ENCODE results near the gene BTG1.

The BTG1 gene

DNA sequence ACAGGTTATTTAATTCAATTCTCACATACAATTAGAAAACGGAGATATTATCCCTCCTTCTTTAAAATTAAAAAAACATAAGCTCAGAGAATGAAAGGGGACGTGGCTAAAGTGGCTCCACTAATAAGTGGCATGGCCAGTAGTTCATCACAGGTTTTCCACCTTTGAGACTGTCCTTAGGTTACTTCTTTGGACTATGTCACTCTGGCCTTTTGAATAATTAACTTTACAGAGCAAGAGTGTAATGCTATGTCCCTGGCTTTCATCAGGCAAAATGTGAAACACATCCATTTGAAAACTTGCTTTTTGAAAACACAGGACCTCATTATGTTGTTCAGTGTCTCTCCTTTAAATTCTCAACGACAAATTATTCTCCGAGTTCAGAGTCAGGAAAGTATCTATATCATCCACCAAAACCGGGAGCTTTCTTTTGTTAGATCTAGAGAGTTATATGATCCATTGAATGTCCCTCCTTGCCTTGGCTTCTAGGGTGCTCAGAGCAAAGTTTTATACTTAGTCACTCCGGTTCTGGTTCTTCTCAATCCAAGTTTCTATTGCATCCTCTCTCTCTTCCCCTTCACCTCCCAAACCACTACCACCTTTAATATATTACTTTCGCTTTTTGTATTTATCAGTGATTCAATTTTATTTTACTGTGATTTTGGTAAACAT is 43.0 kb upstream of the BTG1 start:
- TF ChIP-seq CTCF (conservative IDR thresholded peaks at IDR 0.05; ENCODE audit: low read depth): no peak
- ChIA-PET POLR2A (ENCODE audit: low non-redundant PET) (no interaction called here), CTCF (no interaction called here)
- no peak for DNase-seq (ENCODE audit: low spot score)
- no peak overlapping the region for H3K27ac ChIP-seq

GRCh38 chr12:92186038-92186470 is 40.4 kb upstream of the BTG1 start:
- H3K27ac ChIP-seq: no peak overlapping the region
- POLR2A ChIA-PET (ENCODE audit: low non-redundant PET): no interaction called here
- CTCF ChIA-PET: no interaction called here
- no peak for TF ChIP-seq CTCF (conservative IDR thresholded peaks at IDR 0.05; ENCODE audit: low read depth)
- DNase-seq (ENCODE audit: low spot score): no peak

DNA sequence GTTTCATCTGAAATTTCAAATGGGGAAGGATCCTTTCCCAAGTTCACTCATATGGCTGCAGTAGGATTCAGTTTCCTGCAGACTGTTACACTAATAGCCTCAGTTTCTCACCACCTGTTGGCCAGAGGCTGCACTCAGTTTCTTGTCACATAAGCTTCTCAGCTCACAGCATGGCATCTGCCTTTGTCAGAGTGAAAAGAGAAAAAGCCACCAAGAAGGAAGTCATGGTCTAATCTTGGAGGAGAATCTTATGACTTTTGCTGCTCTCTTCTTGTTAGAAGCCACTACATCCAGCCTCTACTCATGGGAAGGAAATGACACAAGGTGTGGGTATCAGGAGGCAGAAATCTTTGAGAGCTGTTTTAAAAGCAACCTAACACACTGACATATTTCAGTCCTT is 39.4 kb upstream of the BTG1 start:
- no peak overlapping the region for H3K27ac ChIP-seq
- CTCF ChIA-PET: interaction anchor here (0.5 kb wide), 1 partner anchor 10 kb away, joined by 3 read pairs; no protein-coding TSS in a partner anchor

DNA sequence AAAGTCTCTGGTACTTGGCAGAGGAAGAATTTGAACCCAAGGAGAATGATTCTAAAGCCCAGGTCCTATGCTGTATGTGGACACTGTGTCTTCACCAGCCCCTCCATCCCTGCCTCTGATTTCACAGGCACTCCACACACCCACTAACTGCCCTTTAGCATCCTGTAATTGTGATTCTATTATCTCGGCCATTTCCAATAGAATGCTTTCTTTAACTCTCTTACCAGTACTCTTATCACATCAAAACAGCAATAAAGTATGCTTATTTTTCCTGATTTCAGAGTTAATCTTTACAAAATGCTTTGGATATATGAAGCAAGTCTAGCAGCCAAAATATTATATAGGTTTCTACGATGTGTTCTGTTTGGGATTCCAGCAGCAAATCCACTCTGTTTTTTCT is 37.9 kb upstream of the BTG1 start:
- H3K27ac ChIP-seq: no peak overlapping the region
- CTCF ChIA-PET: no interaction called here
- POLR2A ChIA-PET (ENCODE audit: low non-redundant PET): no interaction called here
- no peak for TF ChIP-seq CTCF (conservative IDR thresholded peaks at IDR 0.05; ENCODE audit: low read depth)
- DNase-seq (ENCODE audit: low spot score): no peak

More for the DNA sequence above, 39.4 kb upstream of the BTG1 start:
- no peak for DNase-seq (ENCODE audit: low spot score)
- TF ChIP-seq CTCF (conservative IDR thresholded peaks at IDR 0.05; ENCODE audit: low read depth): no peak
- POLR2A ChIA-PET (ENCODE audit: low non-redundant PET): no interaction called here

- no peak for TF ChIP-seq CTCF (conservative IDR thresholded peaks at IDR 0.05; ENCODE audit: low read depth)
- CTCF ChIA-PET: no interaction called here
- no peak for DNase-seq (ENCODE audit: low spot score)
- POLR2A ChIA-PET (ENCODE audit: low non-redundant PET): no interaction called here
- H3K27ac ChIP-seq: no peak overlapping the region
Measured at GRCh38 chr12:92178340-92178739, 32.7 kb upstream of the BTG1 start.

- H3K27ac ChIP-seq: no peak overlapping the region
- POLR2A ChIA-PET (ENCODE audit: low non-redundant PET): no interaction called here
- no peak for TF ChIP-seq CTCF (conservative IDR thresholded peaks at IDR 0.05; ENCODE audit: low read depth)
- CTCF ChIA-PET: interaction anchor here (0.7 kb wide), 1 partner anchor 324 kb away, joined by 5 read pairs; no protein-coding TSS in a partner anchor
- DNase-seq (ENCODE audit: low spot score): no peak
Measured at GRCh38 chr12:92176646-92177045, 31.0 kb upstream of the BTG1 start.
